Measurements from ENCODE around the gene ENPP6. TPM values are rescaled to one million over a fixed set of nuclear protein-coding genes. Genes with fewer than 3 reads are reported as not detected.

ENPP6 gene
- total RNA-seq, 3 donors from 2014 or later (not counting 1 experiment from before 2014, with no cell fraction given): 0.23 TPM; not detected in 2

DNA sequence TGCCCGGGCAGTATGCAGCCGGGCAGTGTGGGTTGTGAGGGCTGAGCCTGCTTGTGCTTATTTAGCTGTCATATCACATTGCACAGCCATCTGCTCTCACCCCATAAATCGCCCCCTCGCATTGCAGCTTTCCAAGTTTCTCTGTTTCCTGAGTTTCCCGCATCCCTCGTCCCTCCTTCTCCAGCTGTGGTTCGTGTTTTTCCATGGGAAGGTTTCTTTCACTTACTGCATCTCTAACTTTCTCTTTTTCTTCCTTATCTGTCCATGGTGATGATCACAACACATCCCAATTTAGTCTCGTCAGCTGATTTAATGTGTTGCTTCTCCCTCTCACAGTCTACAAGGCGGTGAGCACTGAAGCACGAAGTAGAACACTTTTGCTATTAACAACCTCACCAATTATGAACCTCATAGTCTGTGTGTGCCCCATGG, 118.1 kb downstream of the ENPP6 start:
- DNase-seq (no peak), ATAC-seq (no peak)
- WGBS (ENCODE audit: insufficient coverage): 83% methylated on average over 10 of the region's 10 CpGs
- Mint-ChIP-seq H3K4me1 (peaks cover 0 to 3% of the 10 kb centered on the region in 2 donors), H3K9me3 (no peaks in the 10 kb centered on the region), H3K27ac (no peak overlapping the region), H3K36me3 (no peaks in the 10 kb centered on the region), H3K27me3 (ENCODE audit: low read depth in 2 of 2) (peaks cover 2 to 7% of the 10 kb centered on the region in 2 donors), H3K4me3 (no peak overlapping the region)
- Histone ChIP-seq H3K4me3 (ENCODE audit: low read length) (no peak overlapping the region), H3K27me3 (ENCODE audit: control insufficient read depth, insufficient read depth, low read length) (no peaks in the 10 kb centered on the region), H3K9me3 (ENCODE audit: control insufficient read depth, insufficient read depth, low read length) (no peaks in the 10 kb centered on the region), H3K4me1 (ENCODE audit: control insufficient read depth, insufficient read depth, low read length) (peaks cover 6% of the 10 kb centered on the region), H3K27ac (ENCODE audit: low read length) (no peak overlapping the region), H3K36me3 (ENCODE audit: control insufficient read depth, insufficient read depth, low read length) (no peaks in the 10 kb centered on the region)
- intact Hi-C loops (cut with micrococcal nuclease): no loop called here
- TF ChIP-seq, protein P1, sequence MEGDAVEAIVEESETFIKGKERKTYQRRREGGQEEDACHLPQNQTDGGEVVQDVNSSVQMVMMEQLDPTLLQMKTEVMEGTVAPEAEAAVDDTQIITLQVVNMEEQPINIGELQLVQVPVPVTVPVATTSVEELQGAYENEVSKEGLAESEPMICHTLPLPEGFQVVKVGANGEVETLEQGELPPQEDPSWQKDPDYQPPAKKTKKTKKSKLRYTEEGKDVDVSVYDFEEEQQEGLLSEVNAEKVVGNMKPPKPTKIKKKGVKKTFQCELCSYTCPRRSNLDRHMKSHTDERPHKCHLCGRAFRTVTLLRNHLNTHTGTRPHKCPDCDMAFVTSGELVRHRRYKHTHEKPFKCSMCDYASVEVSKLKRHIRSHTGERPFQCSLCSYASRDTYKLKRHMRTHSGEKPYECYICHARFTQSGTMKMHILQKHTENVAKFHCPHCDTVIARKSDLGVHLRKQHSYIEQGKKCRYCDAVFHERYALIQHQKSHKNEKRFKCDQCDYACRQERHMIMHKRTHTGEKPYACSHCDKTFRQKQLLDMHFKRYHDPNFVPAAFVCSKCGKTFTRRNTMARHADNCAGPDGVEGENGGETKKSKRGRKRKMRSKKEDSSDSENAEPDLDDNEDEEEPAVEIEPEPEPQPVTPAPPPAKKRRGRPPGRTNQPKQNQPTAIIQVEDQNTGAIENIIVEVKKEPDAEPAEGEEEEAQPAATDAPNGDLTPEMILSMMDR (IDR thresholded peaks at IDR 0.05): no peak

DNA sequence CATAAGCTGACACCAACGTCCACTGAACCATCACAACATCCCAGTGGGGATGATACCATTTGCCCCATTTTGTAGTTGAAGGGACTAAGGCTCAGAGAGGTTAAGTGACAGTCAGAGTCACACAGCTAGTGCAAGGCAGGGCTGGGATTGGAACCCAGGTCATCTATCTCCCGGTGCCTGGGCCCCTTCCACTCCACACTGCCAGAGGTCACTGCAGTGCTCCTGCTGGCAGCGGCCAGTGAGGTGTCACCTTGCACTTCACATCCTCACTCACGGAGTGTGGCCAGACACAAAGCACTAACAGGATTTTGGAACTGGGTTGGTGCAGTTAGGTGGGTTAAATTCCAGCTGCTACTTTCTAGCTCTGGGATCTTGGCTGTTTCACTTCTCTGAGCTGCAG, 118.7 kb downstream of the ENPP6 start:
- H3K4me3 Mint-ChIP-seq: no peak overlapping the region
- H3K27me3 Mint-ChIP-seq (ENCODE audit: low read depth in 2 of 2): peaks cover 2 to 7% of the 10 kb centered on the region in 2 donors
- 83% methylated on average over 4 of the region's 4 CpGs for WGBS (ENCODE audit: insufficient coverage)

DNA sequence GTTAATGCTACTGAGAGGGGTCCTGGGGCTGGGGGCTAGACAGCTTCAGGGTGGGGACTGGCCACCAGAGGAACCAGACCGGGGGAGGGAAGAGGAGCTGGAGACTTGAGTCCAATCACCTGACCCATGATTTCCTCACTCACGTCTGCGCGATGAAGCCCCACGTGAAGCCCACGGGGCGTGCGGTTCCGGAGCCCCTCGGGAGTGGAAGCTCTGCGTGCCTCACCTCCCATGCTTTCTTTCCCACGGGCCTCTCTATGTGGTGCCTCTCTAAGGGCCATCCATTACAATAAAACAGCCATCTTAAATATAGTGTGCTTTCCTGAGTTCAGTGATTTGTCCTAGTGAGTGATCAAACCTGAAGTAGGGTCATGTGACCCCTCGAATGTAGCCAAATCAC, 119.9 kb downstream of the ENPP6 start:
- no peak overlapping the region for H3K27ac ChIP-seq (ENCODE audit: low read length)
- H3K27ac Mint-ChIP-seq: no peak overlapping the region
- ATAC-seq: no peak
- H3K27me3 Mint-ChIP-seq (ENCODE audit: low read depth in 2 of 2): peaks cover 2 to 7% of the 10 kb centered on the region in 2 donors
- peak overlapping the region; percentile 81 for H3K4me3 Mint-ChIP-seq
- intact Hi-C loops (cut with micrococcal nuclease): no loop called here
- H3K4me3 ChIP-seq (ENCODE audit: low read length): no peak overlapping the region
- peaks cover 6% of the 10 kb centered on the region for H3K4me1 ChIP-seq (ENCODE audit: control insufficient read depth, insufficient read depth, low read length)
- no peak for DNase-seq
- no peaks in the 10 kb centered on the region for H3K9me3 Mint-ChIP-seq
- no peaks in the 10 kb centered on the region for H3K36me3 ChIP-seq (ENCODE audit: control insufficient read depth, insufficient read depth, low read length)
- no peaks in the 10 kb centered on the region for H3K36me3 Mint-ChIP-seq
- 91% methylated on average over 13 of the region's 13 CpGs for WGBS (ENCODE audit: insufficient coverage)
- no peaks in the 10 kb centered on the region for H3K9me3 ChIP-seq (ENCODE audit: control insufficient read depth, insufficient read depth, low read length)
- H3K4me1 Mint-ChIP-seq: peaks cover 0 to 3% of the 10 kb centered on the region in 2 donors
- TF ChIP-seq, protein P1 (IDR thresholded peaks at IDR 0.05): no peak
- H3K27me3 ChIP-seq (ENCODE audit: control insufficient read depth, insufficient read depth, low read length): no peaks in the 10 kb centered on the region

More for the DNA sequence above, 118.7 kb downstream of the ENPP6 start:
- Mint-ChIP-seq H3K9me3 (no peaks in the 10 kb centered on the region), H3K27ac (no peak overlapping the region), H3K36me3 (no peaks in the 10 kb centered on the region), H3K4me1 (peaks cover 0 to 3% of the 10 kb centered on the region in 2 donors)
- no peaks in the 10 kb centered on the region for H3K9me3 ChIP-seq (ENCODE audit: control insufficient read depth, insufficient read depth, low read length)
- H3K27me3 ChIP-seq (ENCODE audit: control insufficient read depth, insufficient read depth, low read length): no peaks in the 10 kb centered on the region
- intact Hi-C loops (cut with micrococcal nuclease): no loop called here
- no peak overlapping the region for H3K27ac ChIP-seq (ENCODE audit: low read length)
- peaks cover 6% of the 10 kb centered on the region for H3K4me1 ChIP-seq (ENCODE audit: control insufficient read depth, insufficient read depth, low read length)
- no peaks in the 10 kb centered on the region for H3K36me3 ChIP-seq (ENCODE audit: control insufficient read depth, insufficient read depth, low read length)
- DNase-seq: no peak
- TF ChIP-seq, protein P1 (IDR thresholded peaks at IDR 0.05): no peak
- H3K4me3 ChIP-seq (ENCODE audit: low read length): no peak overlapping the region
- ATAC-seq: no peak

- DNase-seq (peak in 1 of 2 donors; percentile 6), ATAC-seq (peak; percentile 31 to 78 (median 58))
- H3K27ac Mint-ChIP-seq: no peak overlapping the region
- H3K27me3 ChIP-seq (ENCODE audit: control insufficient read depth, insufficient read depth, low read length): no peaks in the 10 kb centered on the region
- no peaks in the 10 kb centered on the region for H3K36me3 ChIP-seq (ENCODE audit: control insufficient read depth, insufficient read depth, low read length)
- intact Hi-C loops (cut with micrococcal nuclease): no loop called here
- TF ChIP-seq, protein P1 (IDR thresholded peaks at IDR 0.05): no peak
- no peaks in the 10 kb centered on the region for H3K9me3 Mint-ChIP-seq
- H3K27me3 Mint-ChIP-seq (ENCODE audit: low read depth in 2 of 2): peaks cover 2 to 7% of the 10 kb centered on the region in 2 donors
- H3K27ac ChIP-seq (ENCODE audit: low read length): no peak overlapping the region
- 46% methylated on average over 26 of the region's 26 CpGs for WGBS (ENCODE audit: insufficient coverage)
- peaks cover 6% of the 10 kb centered on the region for H3K4me1 ChIP-seq (ENCODE audit: control insufficient read depth, insufficient read depth, low read length)
- H3K4me3 Mint-ChIP-seq: peak overlapping the region; percentile 81
- no peaks in the 10 kb centered on the region for H3K9me3 ChIP-seq (ENCODE audit: control insufficient read depth, insufficient read depth, low read length)
- no peak overlapping the region for H3K4me3 ChIP-seq (ENCODE audit: low read length)
- no peaks in the 10 kb centered on the region for H3K36me3 Mint-ChIP-seq
- H3K4me1 Mint-ChIP-seq: peaks cover 0 to 3% of the 10 kb centered on the region in 2 donors
Observed at GRCh38 chr4:184097241-184097605, 120.5 kb downstream of the ENPP6 start.

Data from natural killer cell (primary cell).